GM12874 (cell line): ENCODE measurements around the gene UBAC2.

Experiments used
- CTCF ChIP-seq: IDR thresholded peaks from 2 replicates; pipeline ENCODE4 v1.5.1; 2011; ENCODE audit warnings: low read depth, mild to moderate bottlenecking, control low read depth, low read length, moderate library complexity; ENCODE audit not compliant: insufficient read depth

UBAC2 gene

GRCh38 chr13:99313941-99314340 lies 113.3 kb downstream of the UBAC2 start:
- TF ChIP-seq CTCF: no peak

GRCh38 chr13:99314640-99315176 lies 114.1 kb downstream of the UBAC2 start:
- TF ChIP-seq CTCF: no peak

- no peak for TF ChIP-seq CTCF
Measured at GRCh38 chr13:99315186-99315585, 114.5 kb downstream of the UBAC2 start.

- TF ChIP-seq CTCF: no peak
Measured at GRCh38 chr13:99316224-99316623, 115.6 kb downstream of the UBAC2 start.

GRCh38 chr13:99316657-99317256 lies 116.1 kb downstream of the UBAC2 start:
- TF ChIP-seq CTCF: no peak

- TF ChIP-seq CTCF: no peak
Measured at GRCh38 chr13:99320693-99321481, 120.2 kb downstream of the UBAC2 start.

GRCh38 chr13:99321709-99322108 lies 121.1 kb downstream of the UBAC2 start:
- no peak for TF ChIP-seq CTCF
